T-helper 2 cell treated with Interferon-gamma antibody and Interleukin-4, amounts not matched to agents 5 μg/mL and 100 μg/mL, for 36 hours (primary cell): ENCODE results near the gene ARHGAP32.

ENCODE experiments used
- DNase-seq: peaks from one replicate; pipeline ENCODE4 v3.0.0; 2021; ENCODE audit warnings: low spot score
- H3K27ac Mint-ChIP-seq: one replicate; pipeline ENCODE4 v1.8.0; 2021; ENCODE audit warnings: mild to moderate bottlenecking, mixed read lengths
- H3K27me3 Mint-ChIP-seq: one replicate; pipeline ENCODE4 v1.8.0; 2021; ENCODE audit warnings: low read depth, mixed read lengths
- H3K36me3 Mint-ChIP-seq: one replicate; pipeline ENCODE4 v1.8.0; 2021; ENCODE audit warnings: low read depth, mixed read lengths
- H3K4me1 Mint-ChIP-seq: one replicate; pipeline ENCODE4 v1.8.0; 2021; ENCODE audit warnings: low read depth, mixed read lengths
- H3K4me3 Mint-ChIP-seq: one replicate; pipeline ENCODE4 v1.8.0; 2022; ENCODE audit warnings: mild to moderate bottlenecking, moderate library complexity, mixed read lengths
- H3K9me3 Mint-ChIP-seq: one replicate; pipeline ENCODE4 v1.8.0; 2021; ENCODE audit warnings: mixed read lengths

Gene ARHGAP32

DNA sequence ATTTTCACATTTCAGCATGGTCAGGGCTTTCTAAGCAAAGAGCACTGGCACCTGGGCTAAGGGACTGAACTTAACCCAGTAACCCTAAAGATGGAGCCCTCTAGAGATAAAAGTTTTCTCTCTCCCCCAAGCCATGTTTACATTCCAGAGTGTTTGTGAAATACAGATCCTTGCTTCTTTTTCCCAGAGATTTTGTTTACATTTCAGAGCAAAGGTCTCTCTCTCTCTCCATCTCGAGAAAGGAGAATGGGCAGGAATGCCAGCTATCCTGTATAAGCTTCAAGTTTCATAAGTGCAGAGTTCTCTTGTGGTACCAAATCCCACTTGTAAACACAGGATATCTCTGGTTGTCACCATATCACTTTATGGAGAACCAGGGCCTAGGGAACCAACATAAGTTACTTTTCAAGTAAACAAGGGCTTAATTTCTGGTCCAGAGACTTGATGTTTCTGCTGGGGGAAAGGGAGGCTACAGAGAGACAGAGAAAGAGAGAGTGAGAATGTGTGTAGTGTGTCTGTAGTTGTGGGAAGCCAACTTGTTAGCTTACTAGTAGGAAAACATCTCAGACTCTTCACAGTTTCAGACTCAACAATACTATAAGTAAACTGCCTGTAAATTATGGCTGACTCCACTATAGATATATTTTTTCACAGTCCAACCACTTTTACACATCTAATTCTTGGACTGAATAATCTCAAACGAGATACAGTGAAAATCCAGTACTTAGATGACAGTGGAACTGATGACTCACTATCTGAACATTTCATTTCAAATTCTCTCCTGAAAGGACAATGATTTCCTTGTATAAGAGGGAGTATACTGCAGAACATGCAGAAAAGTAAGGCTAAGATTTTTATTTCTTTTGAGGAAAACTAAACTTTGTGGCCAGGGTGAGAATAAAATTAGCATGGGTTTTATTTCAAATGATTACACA, 76.2 kb downstream of the ARHGAP32 start:
- no peak for DNase-seq
- peaks cover 2% of the 10 kb centered on the region for H3K4me1 Mint-ChIP-seq

DNA sequence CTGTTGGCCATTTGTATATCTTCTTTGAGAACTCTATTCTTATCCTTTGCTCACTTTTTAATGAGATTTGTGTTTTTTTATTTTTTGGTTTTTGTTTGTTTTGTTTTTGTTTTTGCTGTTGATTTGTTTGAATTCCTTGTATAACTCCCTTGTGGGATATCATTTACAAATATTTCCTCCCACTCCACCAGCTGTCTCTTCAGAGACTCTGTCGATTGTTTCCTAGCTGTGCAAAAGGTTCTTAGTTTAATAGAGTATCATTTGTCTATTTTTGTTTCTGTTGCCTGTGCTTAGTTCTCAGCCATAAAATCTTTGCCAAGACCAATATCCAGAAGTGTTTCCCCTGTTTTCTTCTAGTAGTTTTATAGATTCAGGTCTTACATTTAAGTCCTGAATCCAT, 82.4 kb downstream of the ARHGAP32 start:
- Mint-ChIP-seq H3K9me3 (peaks cover 11% of the 10 kb centered on the region), H3K27ac (no peak overlapping the region), H3K4me3 (no peak overlapping the region), H3K27me3 (no peaks in the 10 kb centered on the region), H3K4me1 (no peaks in the 10 kb centered on the region), H3K36me3 (no peaks in the 10 kb centered on the region)
- DNase-seq = no peak

More for the DNA sequence above, 76.2 kb downstream of the ARHGAP32 start:
- Mint-ChIP-seq H3K9me3 (no peaks in the 10 kb centered on the region), H3K4me3 (no peak overlapping the region), H3K27me3 (no peaks in the 10 kb centered on the region), H3K36me3 (no peaks in the 10 kb centered on the region), H3K27ac (no peak overlapping the region)

GRCh38 chr11:129106788-129107187, 85.3 kb downstream of the ARHGAP32 start:
- H3K9me3 Mint-ChIP-seq = peaks cover 17% of the 10 kb centered on the region
- DNase-seq = no peak
- H3K36me3 Mint-ChIP-seq = no peaks in the 10 kb centered on the region
- no peak overlapping the region for H3K27ac Mint-ChIP-seq
- no peak overlapping the region for H3K4me3 Mint-ChIP-seq
- no peaks in the 10 kb centered on the region for H3K27me3 Mint-ChIP-seq
- H3K4me1 Mint-ChIP-seq = no peaks in the 10 kb centered on the region

GRCh38 chr11:129102756-129103155, 89.4 kb downstream of the ARHGAP32 start:
- Mint-ChIP-seq H3K36me3 (no peaks in the 10 kb centered on the region), H3K4me3 (no peak overlapping the region), H3K27ac (no peak overlapping the region), H3K9me3 (peaks cover 19% of the 10 kb centered on the region), H3K27me3 (no peaks in the 10 kb centered on the region), H3K4me1 (no peaks in the 10 kb centered on the region)
- DNase-seq = no peak

GRCh38 chr11:129102225-129102624, 89.9 kb downstream of the ARHGAP32 start:
- H3K27ac Mint-ChIP-seq = no peak overlapping the region
- no peaks in the 10 kb centered on the region for H3K4me1 Mint-ChIP-seq
- no peaks in the 10 kb centered on the region for H3K36me3 Mint-ChIP-seq
- DNase-seq = no peak
- no peak overlapping the region for H3K4me3 Mint-ChIP-seq
- no peaks in the 10 kb centered on the region for H3K27me3 Mint-ChIP-seq
- peaks cover 24% of the 10 kb centered on the region for H3K9me3 Mint-ChIP-seq

GRCh38 chr11:129093283-129093682, 98.8 kb downstream of the ARHGAP32 start:
- peaks cover 10% of the 10 kb centered on the region for H3K9me3 Mint-ChIP-seq
- no peaks in the 10 kb centered on the region for H3K36me3 Mint-ChIP-seq
- H3K27ac Mint-ChIP-seq = no peak overlapping the region
- no peaks in the 10 kb centered on the region for H3K4me1 Mint-ChIP-seq
- no peak overlapping the region for H3K4me3 Mint-ChIP-seq
- no peaks in the 10 kb centered on the region for H3K27me3 Mint-ChIP-seq
- DNase-seq = no peak

DNA sequence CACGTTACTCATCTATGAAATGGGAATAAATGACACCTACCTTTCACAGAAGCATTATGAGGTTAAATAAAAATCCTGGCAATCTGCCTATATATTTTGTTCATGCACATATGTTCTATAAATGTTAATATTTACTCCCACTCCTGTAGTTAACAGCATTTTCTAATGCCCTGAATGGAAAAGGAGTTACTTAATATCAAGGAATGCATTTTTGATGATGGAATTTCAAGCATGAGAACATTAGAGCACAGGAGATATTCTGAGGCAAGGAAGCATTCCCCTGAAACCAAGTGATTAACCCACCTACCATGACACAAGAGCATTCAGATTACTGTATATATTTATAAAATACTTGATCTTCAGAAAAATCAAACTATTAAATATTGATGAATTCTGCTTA, 102.1 kb downstream of the ARHGAP32 start:
- Mint-ChIP-seq H3K9me3 (no peaks in the 10 kb centered on the region), H3K4me3 (no peak overlapping the region), H3K27ac (no peak overlapping the region)

GRCh38 chr11:129089279-129089678, 102.8 kb downstream of the ARHGAP32 start:
- Mint-ChIP-seq H3K36me3 (no peaks in the 10 kb centered on the region), H3K9me3 (peaks cover 5% of the 10 kb centered on the region), H3K4me1 (no peaks in the 10 kb centered on the region), H3K27me3 (no peaks in the 10 kb centered on the region), H3K4me3 (no peak overlapping the region), H3K27ac (no peak overlapping the region)
- no peak for DNase-seq

More for the DNA sequence above, 102.1 kb downstream of the ARHGAP32 start:
- no peak for DNase-seq
- Mint-ChIP-seq H3K4me1 (no peaks in the 10 kb centered on the region), H3K27me3 (no peaks in the 10 kb centered on the region), H3K36me3 (no peaks in the 10 kb centered on the region)

- H3K9me3 Mint-ChIP-seq = peaks cover 21% of the 10 kb centered on the region
- no peaks in the 10 kb centered on the region for H3K36me3 Mint-ChIP-seq
- H3K27ac Mint-ChIP-seq = no peak overlapping the region
- no peak for DNase-seq
- no peaks in the 10 kb centered on the region for H3K27me3 Mint-ChIP-seq
- H3K4me3 Mint-ChIP-seq = no peak overlapping the region
- no peaks in the 10 kb centered on the region for H3K4me1 Mint-ChIP-seq
Observed at GRCh38 chr11:129086976-129087375, 105.1 kb downstream of the ARHGAP32 start.

DNA sequence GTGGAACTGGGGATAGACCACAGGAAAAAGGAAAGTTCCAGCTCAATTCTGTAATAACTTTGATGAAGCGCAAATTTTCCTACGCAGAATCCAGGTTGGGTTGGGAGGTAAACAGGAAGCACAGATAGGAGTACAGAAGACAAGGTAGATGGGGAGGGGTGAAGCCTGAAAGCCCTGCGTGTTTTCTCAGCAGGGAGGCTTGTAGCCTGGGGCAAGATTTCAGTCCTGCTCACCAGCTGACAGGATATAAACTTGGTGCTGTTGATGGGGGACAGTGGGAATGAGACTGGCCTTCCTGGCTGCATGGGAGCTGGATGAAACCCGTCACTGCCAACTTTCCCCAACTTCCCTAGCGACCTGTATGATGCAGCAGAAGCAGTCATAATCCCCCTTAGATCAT, 114.9 kb downstream of the ARHGAP32 start:
- no peaks in the 10 kb centered on the region for H3K36me3 Mint-ChIP-seq
- H3K4me3 Mint-ChIP-seq = no peak overlapping the region
- no peak for DNase-seq
- no peaks in the 10 kb centered on the region for H3K4me1 Mint-ChIP-seq
- H3K27me3 Mint-ChIP-seq = no peaks in the 10 kb centered on the region
- no peak overlapping the region for H3K27ac Mint-ChIP-seq
- H3K9me3 Mint-ChIP-seq = peaks cover 11% of the 10 kb centered on the region

- H3K4me1 Mint-ChIP-seq = no peaks in the 10 kb centered on the region
- no peak overlapping the region for H3K27ac Mint-ChIP-seq
- H3K36me3 Mint-ChIP-seq = no peaks in the 10 kb centered on the region
- no peak overlapping the region for H3K4me3 Mint-ChIP-seq
- peaks cover 3% of the 10 kb centered on the region for H3K9me3 Mint-ChIP-seq
- no peak for DNase-seq
- H3K27me3 Mint-ChIP-seq = no peaks in the 10 kb centered on the region
Observed at GRCh38 chr11:129075757-129076156, 116.4 kb downstream of the ARHGAP32 start.

DNA sequence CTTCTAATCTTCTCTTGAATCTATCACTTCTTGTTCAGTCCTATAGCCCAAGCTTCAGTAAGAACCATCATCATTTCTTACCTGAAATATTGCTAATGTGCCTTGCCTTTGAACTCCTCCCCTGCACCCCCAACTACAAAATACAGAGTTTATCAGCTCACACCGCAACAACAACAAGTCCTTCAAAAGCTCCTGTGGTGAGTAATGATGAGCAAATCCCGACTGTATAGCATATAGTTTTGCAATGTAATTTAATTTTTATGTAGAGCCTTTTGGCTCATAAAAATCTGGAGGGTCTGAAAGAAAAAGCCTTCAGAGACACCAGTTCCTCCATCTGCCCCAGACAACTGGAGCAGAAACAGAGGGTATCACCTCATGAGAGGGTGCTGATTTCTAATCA, 124.7 kb downstream of the ARHGAP32 start:
- Mint-ChIP-seq H3K9me3 (no peaks in the 10 kb centered on the region), H3K36me3 (no peaks in the 10 kb centered on the region), H3K4me1 (no peaks in the 10 kb centered on the region), H3K27me3 (no peaks in the 10 kb centered on the region), H3K27ac (no peak overlapping the region), H3K4me3 (no peak overlapping the region)
- DNase-seq = no peak

- no peaks in the 10 kb centered on the region for H3K36me3 Mint-ChIP-seq
- H3K4me3 Mint-ChIP-seq = no peak overlapping the region
- H3K9me3 Mint-ChIP-seq = no peaks in the 10 kb centered on the region
- H3K27ac Mint-ChIP-seq = no peak overlapping the region
- no peaks in the 10 kb centered on the region for H3K27me3 Mint-ChIP-seq
- no peak for DNase-seq
- H3K4me1 Mint-ChIP-seq = no peaks in the 10 kb centered on the region
Observed at GRCh38 chr11:129066229-129066628, 125.9 kb downstream of the ARHGAP32 start.

DNA sequence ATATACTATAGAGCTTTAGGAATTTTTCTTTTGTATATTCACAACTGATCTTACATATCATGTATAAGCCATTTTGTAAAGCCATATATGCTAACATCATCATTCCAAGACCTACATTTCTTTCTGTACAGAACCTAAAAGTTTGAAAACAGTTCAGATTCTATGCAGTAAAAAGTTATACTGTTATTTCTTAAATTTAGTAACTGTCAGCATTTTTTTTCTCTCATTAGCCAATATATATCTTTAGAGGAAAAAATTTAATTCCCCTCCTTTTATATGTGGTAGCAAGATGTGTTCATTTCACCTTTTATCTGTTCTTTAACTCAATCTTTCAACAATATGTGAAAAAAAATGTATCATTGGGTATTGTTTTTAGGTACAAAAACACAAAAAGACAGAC, 129.0 kb downstream of the ARHGAP32 start:
- no peak overlapping the region for H3K4me3 Mint-ChIP-seq

More for the DNA sequence above, 129.0 kb downstream of the ARHGAP32 start:
- Mint-ChIP-seq H3K9me3 (no peaks in the 10 kb centered on the region), H3K27me3 (no peaks in the 10 kb centered on the region), H3K4me1 (no peaks in the 10 kb centered on the region), H3K36me3 (no peaks in the 10 kb centered on the region), H3K27ac (no peak overlapping the region)
- DNase-seq = no peak
